ENCODE measurements around the gene HERC2. TPM values are rescaled to one million over a fixed set of nuclear protein-coding genes. Genes with fewer than 3 reads are reported as not detected.

HERC2 gene
- total and polyA plus RNA-seq, 9 of the 15 experiments (the other 6 are each of a cell fraction or from before 2014, with no cell fraction given) = 10.6 to 84.0 (median 42.6) TPM

- TF ChIP-seq ZNF407 (IDR thresholded peaks at IDR 0.05; ENCODE audit: low read depth) (no peak), RAD51 (IDR thresholded peaks at IDR 0.05; ENCODE audit: borderline replicate concordance, low read depth) (no peak)
These were observed 156.2 kb downstream of the HERC2 start (continued) for GRCh38 chr15:28165791-28166190.

GRCh38 chr15:28164876-28165275, 157.1 kb downstream of the HERC2 start:
- H3K36me3 ChIP-seq (ENCODE audit: control insufficient read depth, insufficient read depth, low read length) = peaks cover 88% of the 10 kb centered on the region
- ChIA-PET POLR2A (no interaction called here), CTCF (ENCODE audit: low intra/inter-chr PET ratio) (no interaction called here)
- H3K27ac ChIP-seq (ENCODE audit: extremely low read depth, low read depth, low read length) = no peak overlapping the region
- no peaks in the 10 kb centered on the region for H4K20me1 ChIP-seq (replicated peaks; ENCODE audit: control insufficient read depth, insufficient read depth, low read length)
- FAIRE-seq (no peak), ATAC-seq (no peak), DNase-seq (ENCODE audit: extremely low read depth in 1 of 4, low spot score in 3 of 4) (no peak)
- intact Hi-C loops (cut with micrococcal nuclease) = no loop called here
- H3K79me2 ChIP-seq (ENCODE audit: control insufficient read depth, insufficient read depth, low read length) = no peaks in the 10 kb centered on the region
- no peak overlapping the region for H3K4me3 ChIP-seq
- no peak overlapping the region for H2AFZ ChIP-seq (ENCODE audit: low read depth, low read length)
- H3K9ac ChIP-seq (ENCODE audit: insufficient read depth in 1 of 2, low read depth in 2 of 2, low read length in 2 of 2) = no peak overlapping the region
- peaks cover 3% of the 10 kb centered on the region in 2 experiments; a peak in 3 of 5 replicates for H3K4me1 ChIP-seq (replicated peaks in 1 of 2; ENCODE audit: control insufficient read depth in 2 of 2, insufficient read depth in 2 of 2, low read length in 2 of 2)
- no peak overlapping the region for H3K4me2 ChIP-seq (ENCODE audit: insufficient read depth, low read length)
- H3K9me1 ChIP-seq (ENCODE audit: control insufficient read depth, insufficient read depth, low read length) = peaks cover 3% of the 10 kb centered on the region
- no peaks in the 10 kb centered on the region for H3K27me3 ChIP-seq (ENCODE audit: control insufficient read depth in 2 of 2, insufficient read depth in 2 of 2, low read length in 2 of 2)
- 100% methylated on average over 1 of the region's 3 CpGs for WGBS (ENCODE audit: insufficient coverage, low coverage, missing lambda C conversion rate)
- in situ Hi-C loops (cut with MboI) = no loop called here
- BruUV-seq (replicated peaks) = no TSS peak
- H3K9me3 ChIP-seq (replicated peaks; ENCODE audit: control insufficient read depth, insufficient read depth, low read depth, low read length) = no peaks in the 10 kb centered on the region; the same call in 1 of the 2 replicates
- TF ChIP-seq ZNF133 (CRISPR knock-in tag; IDR thresholded peaks at IDR 0.05) (no peak), FOXJ3 (CRISPR knock-in tag; IDR thresholded peaks at IDR 0.05) (no peak), KLF10 (CRISPR knock-in tag; IDR thresholded peaks at IDR 0.05) (no peak), FIP1L1 (IDR thresholded peaks at IDR 0.05; ENCODE audit: low read depth, low read length, poor library complexity, severe bottlenecking) (no peak), ZNF3 (CRISPR knock-in tag; IDR thresholded peaks at IDR 0.05) (no peak), FOXP4 (CRISPR knock-in tag; IDR thresholded peaks at IDR 0.05; ENCODE audit: borderline replicate concordance) (no peak), ZNF274 (IDR thresholded peaks at IDR 0.05; ENCODE audit: borderline replicate concordance, low read depth, low read length) (no peak), ARHGAP35 (IDR thresholded peaks at IDR 0.05; ENCODE audit: partially characterized antibody) (no peak), HMGN3 (IDR thresholded peaks at IDR 0.05; ENCODE audit: borderline replicate concordance, extremely low read depth, insufficient read length, low read depth, low read length) (no peak)
